SK-N-SH treated with all-trans-retinoic acid at 6 μM for 48 hours (cell line): Measurements from ENCODE around the gene KRTDAP.

Experiments
- ATAC-seq: fragments of 200-7000 bp; cut with Tn5 transposase; 3 replicates; pipeline ENCODE4 v1.9.1; 2020; ENCODE audit warnings: mild to moderate bottlenecking, moderate library complexity
- ARNTL ChIP-seq: fragments of 450-650 bp; formaldehyde crosslinking; IDR thresholded peaks from 2 replicates; pipeline ENCODE4 v1.5.0; 2020; ENCODE audit warnings: low read depth, mild to moderate bottlenecking, moderate library complexity, borderline replicate concordance
- BACH2 ChIP-seq: fragments of 250-450 bp; sonication (Bioruptor Pico); IDR thresholded peaks from 2 replicates; pipeline ENCODE4 v1.9.0; 2021; ENCODE audit warnings: mild to moderate bottlenecking, borderline replicate concordance
- CSDC2 ChIP-seq: fragments of 250-450 bp; sonication (Bioruptor Pico); IDR thresholded peaks from 2 replicates; pipeline ENCODE4 v1.5.0; 2020; ENCODE audit warnings: mild to moderate bottlenecking, moderate library complexity
- ESRRG ChIP-seq: fragments of 250-450 bp; sonication (Bioruptor Pico); IDR thresholded peaks from 2 replicates; pipeline ENCODE4 v1.6.1; 2021; ENCODE audit warnings: mild to moderate bottlenecking
- OSR1 ChIP-seq: fragments of 250-450 bp; sonication (Bioruptor Pico); IDR thresholded peaks from 2 replicates; pipeline ENCODE4 v1.8.0; 2022; ENCODE audit warnings: moderate library complexity, mild to moderate bottlenecking, inconsistent platforms
- PPARA ChIP-seq: fragments of 250-450 bp; sonication (Bioruptor Pico); IDR thresholded peaks from 2 replicates; pipeline ENCODE4 v1.5.0; 2020; ENCODE audit warnings: mild to moderate bottlenecking, borderline replicate concordance
- RARB ChIP-seq: fragments of 250-450 bp; sonication (Bioruptor Pico); IDR thresholded peaks from 2 replicates; pipeline ENCODE4 v1.8.0; 2021; ENCODE audit warnings: mild to moderate bottlenecking, moderate library complexity
- SNAI2 ChIP-seq: fragments of 250-450 bp; sonication (Bioruptor Pico); IDR thresholded peaks from 2 replicates; pipeline ENCODE4 v1.5.0; 2020; ENCODE audit warnings: mild to moderate bottlenecking, moderate library complexity
- TOX ChIP-seq: fragments of 250-450 bp; sonication (Bioruptor Pico); IDR thresholded peaks from 2 replicates; pipeline ENCODE4 v1.8.0; 2021; ENCODE audit warnings: mild to moderate bottlenecking, moderate library complexity, borderline replicate concordance
- ZC3H10 ChIP-seq: fragments of 250-450 bp; sonication (Bioruptor Pico); IDR thresholded peaks from 2 replicates; pipeline ENCODE4 v1.5.1; 2021; ENCODE audit warnings: mild to moderate bottlenecking, moderate library complexity
- ZFP3 ChIP-seq: fragments of 250-450 bp; sonication (Bioruptor Pico); IDR thresholded peaks from 2 replicates; pipeline ENCODE4 v1.5.0; 2020; ENCODE audit warnings: mild to moderate bottlenecking, moderate library complexity
- ZFP30 ChIP-seq: fragments of 450-650 bp; formaldehyde crosslinking; IDR thresholded peaks from 2 replicates; pipeline ENCODE4 v1.5.0; 2022; ENCODE audit warnings: mild to moderate bottlenecking, moderate library complexity
- ZNF565 ChIP-seq: fragments of 450-650 bp; formaldehyde crosslinking; conservative IDR thresholded peaks from 2 replicates; pipeline ENCODE4 v1.5.0; 2020; ENCODE audit warnings: low read depth, mild to moderate bottlenecking, moderate library complexity
- ZNF70 ChIP-seq: fragments of 450-650 bp; formaldehyde crosslinking; IDR thresholded peaks from 2 replicates; pipeline ENCODE4 v1.5.0; 2020; ENCODE audit warnings: mild to moderate bottlenecking, moderate library complexity
- ZNF8 ChIP-seq: fragments of 450-650 bp; formaldehyde crosslinking; IDR thresholded peaks from 2 replicates; pipeline ENCODE4 v1.5.0; 2020; ENCODE audit warnings: mild to moderate bottlenecking, moderate library complexity
- TF ChIP-seq, protein P1 (sequence below): fragments of 250-450 bp; sonication (Bioruptor Pico); IDR thresholded peaks from 2 replicates; pipeline ENCODE4 v1.5.1; 2020; ENCODE audit warnings: low read depth, mild to moderate bottlenecking, moderate library complexity
- TF ChIP-seq, protein P2 (sequence below): fragments of 250-450 bp; sonication (Bioruptor Pico); IDR thresholded peaks from 2 replicates; pipeline ENCODE4 v1.5.1; 2021; ENCODE audit warnings: mild to moderate bottlenecking, moderate library complexity
- TF ChIP-seq, protein P3 (sequence below): fragments of 250-450 bp; sonication (Bioruptor Pico); IDR thresholded peaks from 2 replicates; pipeline ENCODE4 v1.5.0; 2020; ENCODE audit warnings: mild to moderate bottlenecking, moderate library complexity
- TF ChIP-seq, protein P4 (sequence below): fragments of 250-450 bp; sonication (Bioruptor Pico); IDR thresholded peaks from 2 replicates; pipeline ENCODE4 v1.8.0; 2021; ENCODE audit warnings: low read depth, mild to moderate bottlenecking, moderate library complexity, borderline replicate concordance

The KRTDAP gene

DNA sequence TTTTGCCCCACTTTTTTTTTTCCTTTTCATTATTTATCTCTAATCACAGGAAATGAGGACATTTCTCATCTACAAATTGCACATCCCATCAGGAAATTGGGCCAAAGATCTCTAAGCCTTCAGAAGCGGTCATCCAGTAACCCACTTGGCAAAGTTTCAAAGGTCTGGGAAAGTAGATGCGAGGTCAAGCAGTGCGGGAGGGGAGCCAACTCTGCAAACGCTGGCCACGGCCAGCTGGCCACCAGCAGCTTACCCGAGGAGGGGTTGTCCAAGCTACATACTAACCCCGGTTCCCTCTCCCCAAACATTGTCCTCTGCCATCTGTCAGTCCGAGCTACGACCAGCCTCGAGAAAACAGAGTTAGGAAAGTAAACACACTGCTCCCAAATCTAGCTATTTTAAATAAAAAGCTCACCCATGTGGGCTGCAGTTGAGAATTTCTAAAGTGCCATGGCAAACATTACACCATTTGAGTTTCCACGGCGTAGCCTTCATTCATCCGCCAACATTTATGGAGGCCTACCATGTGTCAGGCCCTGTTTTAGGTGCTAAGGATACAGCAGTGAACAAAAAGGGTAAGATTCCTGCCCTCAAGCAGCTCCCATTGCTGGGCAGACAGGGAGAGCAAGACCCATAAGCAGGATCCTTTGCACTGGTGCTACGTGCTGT is 30.7 kb downstream of the KRTDAP start:
- TF ChIP-seq TOX (CRISPR knock-in tag) (no peak), SNAI2 (CRISPR knock-in tag) (no peak), ZNF565 (CRISPR knock-in tag) (no peak), ARNTL (no peak)
- TF ChIP-seq, protein P1, sequence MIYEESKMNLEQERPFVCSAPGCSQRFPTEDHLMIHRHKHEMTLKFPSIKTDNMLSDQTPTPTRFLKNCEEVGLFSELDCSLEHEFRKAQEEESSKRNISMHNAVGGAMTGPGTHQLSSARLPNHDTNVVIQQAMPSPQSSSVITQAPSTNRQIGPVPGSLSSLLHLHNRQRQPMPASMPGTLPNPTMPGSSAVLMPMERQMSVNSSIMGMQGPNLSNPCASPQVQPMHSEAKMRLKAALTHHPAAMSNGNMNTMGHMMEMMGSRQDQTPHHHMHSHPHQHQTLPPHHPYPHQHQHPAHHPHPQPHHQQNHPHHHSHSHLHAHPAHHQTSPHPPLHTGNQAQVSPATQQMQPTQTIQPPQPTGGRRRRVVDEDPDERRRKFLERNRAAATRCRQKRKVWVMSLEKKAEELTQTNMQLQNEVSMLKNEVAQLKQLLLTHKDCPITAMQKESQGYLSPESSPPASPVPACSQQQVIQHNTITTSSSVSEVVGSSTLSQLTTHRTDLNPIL (CRISPR knock-in tag), result no peak
- TF ChIP-seq, protein P2, sequence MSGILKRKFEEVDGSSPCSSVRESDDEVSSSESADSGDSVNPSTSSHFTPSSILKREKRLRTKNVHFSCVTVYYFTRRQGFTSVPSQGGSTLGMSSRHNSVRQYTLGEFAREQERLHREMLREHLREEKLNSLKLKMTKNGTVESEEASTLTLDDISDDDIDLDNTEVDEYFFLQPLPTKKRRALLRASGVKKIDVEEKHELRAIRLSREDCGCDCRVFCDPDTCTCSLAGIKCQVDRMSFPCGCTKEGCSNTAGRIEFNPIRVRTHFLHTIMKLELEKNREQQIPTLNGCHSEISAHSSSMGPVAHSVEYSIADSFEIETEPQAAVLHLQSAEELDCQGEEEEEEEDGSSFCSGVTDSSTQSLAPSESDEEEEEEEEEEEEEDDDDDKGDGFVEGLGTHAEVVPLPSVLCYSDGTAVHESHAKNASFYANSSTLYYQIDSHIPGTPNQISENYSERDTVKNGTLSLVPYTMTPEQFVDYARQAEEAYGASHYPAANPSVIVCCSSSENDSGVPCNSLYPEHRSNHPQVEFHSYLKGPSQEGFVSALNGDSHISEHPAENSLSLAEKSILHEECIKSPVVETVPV (CRISPR knock-in tag), result no peak

DNA sequence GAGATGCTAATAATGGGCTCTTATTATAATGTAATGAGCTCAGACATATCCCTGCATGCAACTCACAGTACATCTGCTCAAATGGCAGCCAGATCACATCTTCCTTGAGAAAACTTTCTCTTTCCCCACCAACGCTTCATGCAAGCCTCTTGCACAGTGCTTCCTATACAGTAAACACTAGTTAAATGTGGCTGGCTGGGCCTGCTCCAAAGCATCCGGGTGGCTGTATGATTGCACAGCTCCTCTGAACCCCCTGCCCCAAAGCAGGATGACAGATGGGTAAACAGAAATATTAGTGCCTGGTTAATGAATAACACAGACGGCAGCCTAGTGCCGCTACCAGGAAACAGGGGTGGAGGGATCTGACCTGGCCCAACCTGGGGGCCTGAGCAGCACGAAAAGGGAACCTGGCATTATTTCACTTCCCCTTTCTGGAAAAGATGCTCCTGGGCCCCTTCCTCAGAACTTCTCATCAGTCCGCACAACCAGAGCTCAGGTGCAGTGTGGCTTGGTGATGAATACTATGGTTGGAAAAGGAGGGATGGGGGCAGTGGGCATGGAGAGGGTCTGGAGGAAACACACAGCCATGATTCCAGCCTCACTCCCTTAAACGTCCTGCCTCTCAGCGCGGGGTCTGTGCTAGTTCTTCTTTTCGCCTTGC is 31.4 kb downstream of the KRTDAP start:
- TF ChIP-seq, protein P3, sequence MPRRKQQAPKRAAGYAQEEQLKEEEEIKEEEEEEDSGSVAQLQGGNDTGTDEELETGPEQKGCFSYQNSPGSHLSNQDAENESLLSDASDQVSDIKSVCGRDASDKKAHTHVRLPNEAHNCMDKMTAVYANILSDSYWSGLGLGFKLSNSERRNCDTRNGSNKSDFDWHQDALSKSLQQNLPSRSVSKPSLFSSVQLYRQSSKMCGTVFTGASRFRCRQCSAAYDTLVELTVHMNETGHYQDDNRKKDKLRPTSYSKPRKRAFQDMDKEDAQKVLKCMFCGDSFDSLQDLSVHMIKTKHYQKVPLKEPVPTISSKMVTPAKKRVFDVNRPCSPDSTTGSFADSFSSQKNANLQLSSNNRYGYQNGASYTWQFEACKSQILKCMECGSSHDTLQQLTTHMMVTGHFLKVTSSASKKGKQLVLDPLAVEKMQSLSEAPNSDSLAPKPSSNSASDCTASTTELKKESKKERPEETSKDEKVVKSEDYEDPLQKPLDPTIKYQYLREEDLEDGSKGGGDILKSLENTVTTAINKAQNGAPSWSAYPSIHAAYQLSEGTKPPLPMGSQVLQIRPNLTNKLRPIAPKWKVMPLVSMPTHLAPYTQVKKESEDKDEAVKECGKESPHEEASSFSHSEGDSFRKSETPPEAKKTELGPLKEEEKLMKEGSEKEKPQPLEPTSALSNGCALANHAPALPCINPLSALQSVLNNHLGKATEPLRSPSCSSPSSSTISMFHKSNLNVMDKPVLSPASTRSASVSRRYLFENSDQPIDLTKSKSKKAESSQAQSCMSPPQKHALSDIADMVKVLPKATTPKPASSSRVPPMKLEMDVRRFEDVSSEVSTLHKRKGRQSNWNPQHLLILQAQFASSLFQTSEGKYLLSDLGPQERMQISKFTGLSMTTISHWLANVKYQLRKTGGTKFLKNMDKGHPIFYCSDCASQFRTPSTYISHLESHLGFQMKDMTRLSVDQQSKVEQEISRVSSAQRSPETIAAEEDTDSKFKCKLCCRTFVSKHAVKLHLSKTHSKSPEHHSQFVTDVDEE (CRISPR knock-in tag), result no peak
- TF ChIP-seq ZNF8 (CRISPR knock-in tag) (no peak), ARNTL (no peak), TOX (CRISPR knock-in tag) (no peak), ZNF70 (no peak)
- TF ChIP-seq, all 23 proteins: peak for 0
- no peak for ATAC-seq

More for the DNA sequence above, 30.7 kb downstream of the KRTDAP start:
- no peak for ATAC-seq

DNA sequence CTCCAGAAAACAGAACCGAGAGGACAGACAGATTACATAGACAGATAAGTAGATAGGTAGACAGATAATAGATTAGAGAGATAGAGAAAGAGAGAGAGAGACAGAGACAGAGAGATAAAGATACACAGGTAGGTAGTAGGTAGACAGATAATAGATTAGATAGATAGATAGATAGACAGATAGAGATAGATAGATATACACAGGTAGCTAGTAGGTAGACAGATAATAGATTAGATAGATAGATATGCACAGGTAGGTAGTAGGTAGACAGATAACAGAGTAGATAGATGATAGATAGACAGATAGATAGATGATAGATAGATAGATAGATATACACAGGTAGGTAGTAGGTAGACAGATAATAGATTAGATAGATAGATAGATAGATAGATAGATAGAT is 32.1 kb downstream of the KRTDAP start:
- ATAC-seq, result no peak
- TF ChIP-seq ESRRG (no peak), PPARA (CRISPR knock-in tag) (no peak), ZFP3 (CRISPR knock-in tag) (no peak)

DNA sequence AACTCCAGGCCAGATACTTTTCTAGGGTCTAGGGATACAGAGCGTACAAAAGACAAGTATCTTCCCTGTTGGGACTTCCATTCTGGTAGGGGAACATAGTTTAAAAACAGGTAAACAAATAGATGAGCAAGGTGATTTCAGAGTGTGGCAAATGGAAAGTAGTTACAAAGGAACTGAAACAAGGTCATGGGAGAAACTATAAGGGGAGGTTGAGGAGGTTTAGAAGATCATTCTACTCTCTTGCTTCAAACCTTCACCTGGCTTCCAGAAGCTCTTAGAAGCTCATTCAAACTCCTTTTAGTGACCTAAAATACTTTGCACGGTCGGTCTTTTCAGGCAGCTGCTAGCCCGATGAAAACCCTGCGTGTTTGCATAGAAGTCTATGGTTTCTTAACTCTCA is 33.1 kb downstream of the KRTDAP start:
- ATAC-seq, result no peak
- TF ChIP-seq ZFP30 (CRISPR knock-in tag) (no peak), OSR1 (CRISPR knock-in tag) (no peak), ZNF70 (no peak), ZC3H10 (CRISPR knock-in tag) (no peak), ESRRG (no peak), BACH2 (CRISPR knock-in tag) (no peak), PPARA (CRISPR knock-in tag) (no peak), CSDC2 (CRISPR knock-in tag) (no peak), ZNF8 (CRISPR knock-in tag) (no peak), RARB (CRISPR knock-in tag) (no peak), ZNF565 (CRISPR knock-in tag) (no peak)
- TF ChIP-seq, protein P3 (CRISPR knock-in tag), result no peak
- TF ChIP-seq, protein P2 (CRISPR knock-in tag), result no peak
- TF ChIP-seq, protein P4, sequence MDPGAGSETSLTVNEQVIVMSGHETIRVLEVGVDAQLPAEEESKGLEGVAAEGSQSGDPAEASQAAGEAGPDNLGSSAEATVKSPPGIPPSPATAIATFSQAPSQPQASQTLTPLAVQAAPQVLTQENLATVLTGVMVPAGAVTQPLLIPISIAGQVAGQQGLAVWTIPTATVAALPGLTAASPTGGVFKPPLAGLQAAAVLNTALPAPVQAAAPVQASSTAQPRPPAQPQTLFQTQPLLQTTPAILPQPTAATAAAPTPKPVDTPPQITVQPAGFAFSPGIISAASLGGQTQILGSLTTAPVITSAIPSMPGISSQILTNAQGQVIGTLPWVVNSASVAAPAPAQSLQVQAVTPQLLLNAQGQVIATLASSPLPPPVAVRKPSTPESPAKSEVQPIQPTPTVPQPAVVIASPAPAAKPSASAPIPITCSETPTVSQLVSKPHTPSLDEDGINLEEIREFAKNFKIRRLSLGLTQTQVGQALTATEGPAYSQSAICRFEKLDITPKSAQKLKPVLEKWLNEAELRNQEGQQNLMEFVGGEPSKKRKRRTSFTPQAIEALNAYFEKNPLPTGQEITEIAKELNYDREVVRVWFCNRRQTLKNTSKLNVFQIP, result no peak
